LNCaP clone FGC (cell line): Measurements from ENCODE around the gene LRRC2.

Source experiments
- DNase-seq: peaks from one replicate; pipeline ENCODE4 v3.0.0-alpha.2; 2011; ENCODE audit warnings: low read depth
- H3K4me3 ChIP-seq: 2 replicates; pipeline ENCODE4 v1.5.1; 2011; ENCODE audit warnings: mild to moderate bottlenecking, low read depth, low read length, control low read depth
- TF ChIP-seq, protein P1 (sequence below): IDR thresholded peaks from 2 replicates; pipeline ENCODE4 v1.5.1; 2012; ENCODE audit warnings: mild to moderate bottlenecking; ENCODE audit not compliant: control insufficient read depth, insufficient read depth; ENCODE audit errors: extremely low read depth

LRRC2 gene

DNA sequence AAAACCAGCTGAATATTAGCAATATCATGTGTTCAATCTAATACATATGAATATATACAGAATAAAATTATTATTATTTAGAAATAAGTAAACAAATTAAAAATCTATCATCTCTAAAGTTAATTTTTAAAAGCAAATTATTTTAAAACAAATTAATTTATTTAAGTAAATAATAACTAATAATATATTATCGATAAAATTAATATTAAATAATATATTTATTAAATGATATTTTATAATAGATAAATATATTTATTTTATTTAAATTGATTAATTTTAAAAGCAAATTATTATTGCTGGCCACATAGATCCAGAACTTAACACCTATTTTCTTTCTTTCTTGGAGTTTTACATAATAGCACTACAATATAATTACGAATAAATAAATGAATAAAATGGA, 46.1 kb downstream of the LRRC2 start:
- DNase-seq, result no peak
- no peak overlapping the region for H3K4me3 ChIP-seq
- TF ChIP-seq, protein P1, sequence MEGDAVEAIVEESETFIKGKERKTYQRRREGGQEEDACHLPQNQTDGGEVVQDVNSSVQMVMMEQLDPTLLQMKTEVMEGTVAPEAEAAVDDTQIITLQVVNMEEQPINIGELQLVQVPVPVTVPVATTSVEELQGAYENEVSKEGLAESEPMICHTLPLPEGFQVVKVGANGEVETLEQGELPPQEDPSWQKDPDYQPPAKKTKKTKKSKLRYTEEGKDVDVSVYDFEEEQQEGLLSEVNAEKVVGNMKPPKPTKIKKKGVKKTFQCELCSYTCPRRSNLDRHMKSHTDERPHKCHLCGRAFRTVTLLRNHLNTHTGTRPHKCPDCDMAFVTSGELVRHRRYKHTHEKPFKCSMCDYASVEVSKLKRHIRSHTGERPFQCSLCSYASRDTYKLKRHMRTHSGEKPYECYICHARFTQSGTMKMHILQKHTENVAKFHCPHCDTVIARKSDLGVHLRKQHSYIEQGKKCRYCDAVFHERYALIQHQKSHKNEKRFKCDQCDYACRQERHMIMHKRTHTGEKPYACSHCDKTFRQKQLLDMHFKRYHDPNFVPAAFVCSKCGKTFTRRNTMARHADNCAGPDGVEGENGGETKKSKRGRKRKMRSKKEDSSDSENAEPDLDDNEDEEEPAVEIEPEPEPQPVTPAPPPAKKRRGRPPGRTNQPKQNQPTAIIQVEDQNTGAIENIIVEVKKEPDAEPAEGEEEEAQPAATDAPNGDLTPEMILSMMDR, result no peak

DNA sequence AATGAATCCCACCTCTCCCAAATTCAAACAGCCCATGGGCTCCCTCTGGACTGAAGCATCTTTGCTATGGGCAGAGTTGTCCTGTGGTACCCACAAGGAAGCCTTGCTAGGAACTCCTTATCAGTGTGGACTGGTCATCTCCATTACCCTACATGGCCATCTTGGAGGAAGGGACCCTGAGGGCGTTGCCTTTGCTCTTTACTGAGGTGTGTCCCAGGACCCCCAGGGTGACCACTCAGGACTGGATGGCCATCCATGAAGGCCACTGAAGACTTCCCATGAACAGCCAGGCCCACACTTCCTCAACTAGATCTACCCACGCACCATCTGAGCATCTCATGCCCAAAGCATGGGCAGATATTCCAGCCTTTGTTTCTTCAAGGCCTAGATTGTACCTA, 48.3 kb downstream of the LRRC2 start:
- no peak for DNase-seq
- H3K4me3 ChIP-seq, result no peak overlapping the region
- TF ChIP-seq, protein P1, result no peak

DNA sequence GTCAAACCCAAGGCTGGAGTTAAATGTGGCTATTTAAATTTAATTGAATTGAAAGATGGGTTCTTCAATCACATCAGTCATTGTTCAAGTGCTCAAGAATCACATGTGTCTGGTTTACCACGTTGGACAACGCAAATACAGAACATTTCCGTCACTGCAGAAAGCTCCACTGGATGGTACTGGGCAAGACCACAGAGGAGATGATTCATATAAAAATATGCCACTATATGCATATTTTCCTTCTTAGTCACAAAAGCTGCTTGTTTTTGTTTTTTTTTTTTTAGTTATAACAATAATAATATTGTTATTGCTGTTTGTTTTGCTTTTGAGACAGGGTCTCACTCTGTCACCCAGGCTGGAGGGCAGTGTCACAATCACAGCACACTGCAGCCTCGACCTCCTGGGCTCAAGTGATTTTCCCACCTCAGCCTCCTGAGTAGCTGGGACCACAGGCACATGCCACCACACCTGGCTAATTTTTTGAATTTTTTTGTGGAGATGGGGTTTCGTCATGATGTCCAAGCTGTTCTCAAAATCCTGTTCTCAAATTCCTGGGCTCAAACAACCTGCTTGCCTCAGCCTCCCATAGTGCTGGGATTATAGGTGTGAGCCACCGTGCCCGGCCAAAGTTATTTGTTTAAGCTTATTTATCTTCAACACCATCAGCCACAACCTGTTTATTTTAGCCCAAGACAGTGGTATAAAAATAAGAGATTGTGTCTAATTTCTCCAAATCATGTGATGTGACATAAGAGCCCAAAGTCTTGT, 48.9 kb downstream of the LRRC2 start:
- TF ChIP-seq, protein P1, result no peak
- no peak overlapping the region for H3K4me3 ChIP-seq
- no peak for DNase-seq

DNA sequence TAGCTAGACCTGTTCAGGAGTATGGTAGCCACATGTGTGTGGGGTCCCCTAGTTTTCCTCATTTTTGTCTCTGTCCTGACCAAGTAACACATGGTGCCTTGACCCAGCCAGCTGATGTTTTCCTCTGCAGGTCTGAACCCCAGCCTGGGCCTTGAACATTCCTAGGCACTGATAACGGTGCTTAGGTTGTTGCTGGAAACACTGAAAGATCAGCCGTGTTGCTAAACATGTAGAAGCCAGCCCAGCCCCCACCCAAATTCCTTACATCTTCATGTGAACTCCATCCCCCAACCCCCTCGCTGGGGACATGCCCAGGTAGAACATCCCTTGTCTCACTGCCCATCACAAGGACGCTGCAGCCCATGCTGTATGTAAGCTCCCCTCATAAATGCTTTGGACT, 49.6 kb downstream of the LRRC2 start:
- TF ChIP-seq, protein P1, result no peak
- H3K4me3 ChIP-seq, result no peak overlapping the region
- DNase-seq, result no peak

DNA sequence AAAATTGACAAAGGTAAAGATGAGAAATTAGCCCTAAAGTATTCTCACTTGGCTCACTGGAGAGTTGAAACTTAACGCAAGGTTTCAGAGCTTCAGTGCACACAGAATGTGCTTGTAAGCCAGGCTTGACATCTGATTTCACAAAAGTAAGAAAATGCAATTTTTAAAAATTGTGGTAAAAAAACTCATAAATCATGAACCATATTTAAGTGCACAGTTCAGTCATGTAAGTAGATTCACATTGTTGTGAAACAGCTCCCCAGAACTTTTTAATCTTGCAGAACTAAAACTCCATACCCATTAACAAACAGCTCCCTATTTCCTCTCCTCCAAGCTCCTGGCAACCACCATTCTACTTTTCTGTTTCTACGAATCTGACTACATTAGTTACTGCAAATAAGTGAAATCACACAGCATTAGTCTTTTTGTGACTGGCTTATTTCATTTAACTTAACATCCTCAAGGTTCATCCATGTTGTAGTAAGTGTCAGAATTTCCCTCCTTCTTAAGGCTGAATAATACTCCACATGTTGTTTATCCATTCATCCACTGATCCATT, 53.8 kb downstream of the LRRC2 start:
- no peak overlapping the region for H3K4me3 ChIP-seq
- TF ChIP-seq, protein P1, result no peak
- no peak for DNase-seq

DNA sequence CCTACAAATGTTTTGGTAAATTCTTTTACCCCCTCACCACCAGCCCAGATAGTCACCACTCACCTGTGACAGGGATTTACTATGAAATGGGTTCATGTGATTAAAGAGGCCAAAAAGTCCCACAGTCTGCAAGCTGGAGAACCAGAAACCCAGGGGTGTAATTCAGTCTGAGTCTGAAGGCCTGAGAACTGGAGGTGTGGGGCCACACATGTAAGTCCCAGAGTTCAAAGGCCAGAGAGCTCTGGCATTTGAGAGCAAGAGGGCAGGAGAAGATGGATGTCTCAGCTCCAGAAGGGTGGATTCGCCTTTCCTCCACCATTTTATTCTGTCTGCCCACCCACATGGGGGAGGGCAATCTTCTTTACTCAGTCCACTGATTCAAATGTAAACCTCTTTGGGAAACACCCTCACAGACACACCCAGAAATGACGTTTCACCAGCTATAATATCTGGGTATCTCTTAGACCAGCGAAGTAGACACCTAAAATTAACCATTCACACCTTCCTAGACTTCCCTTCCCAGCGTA, 56.4 kb downstream of the LRRC2 start:
- no peak for DNase-seq
- no peak overlapping the region for H3K4me3 ChIP-seq
- TF ChIP-seq, protein P1, result no peak
